SK-N-SH (cell line): ENCODE measurements around the gene RFX2. TPM values are rescaled to one million over a fixed set of nuclear protein-coding genes. Genes with fewer than 3 reads are reported as not detected.
A peak's percentile ranks its signal among the peaks of the same experiment; 100 is the strongest.

Experiments used
- CTCF ChIA-PET: fragments of 300-600, 350-600 bp; formaldehyde crosslinking; extraction: SDS; loops from one replicate; lab custom pipeline; 2021; lab: Yijun Ruan, JAX
- POLR2A ChIA-PET: fragments of 350-600 bp; sonication (Branson Sonifier 250); formaldehyde crosslinking; extraction: SDS; loops from one replicate; lab custom pipeline; 2020; ENCODE audit warnings: antibody characterized with exemption, inconsistent platforms; lab: Yijun Ruan, JAX
- DNase-seq: peaks from one replicate; pipeline ENCODE4 v3.0.0; 2012
- H2AFZ ChIP-seq: fragments of 200-600 bp; sonication (generic); 2 replicates; pipeline ENCODE4 v1.8.1; 2016; ENCODE audit warnings: antibody characterized with exemption, mild to moderate bottlenecking, low read depth
- H3F3A ChIP-seq: fragments of 200-600 bp; sonication (generic); replicated peaks from 2 replicates; pipeline ENCODE3; 2016; ENCODE audit warnings: antibody characterized with exemption, mild to moderate bottlenecking; ENCODE audit not compliant: insufficient read depth
- H3K27ac ChIP-seq, 2 experiments: fragments of 200-500 bp in 1 of 2; fragments of 200-600 bp in 1 of 2; sonication (Bioruptor generic) in 1 of 2; sonication (generic), shearing (Covaris generic) in 1 of 2; 2 replicates each; pipeline versions ENCODE4 v1.5.1 to v1.6.1; 2014 to 2016; ENCODE audit warnings: low read depth in 2 of 2, inconsistent platforms in 1 of 2, low read length in 1 of 2, mild to moderate bottlenecking in 1 of 2, mixed read lengths in 1 of 2
- H3K27me3 ChIP-seq: fragments of 200-600 bp; sonication (generic), shearing (Covaris generic); 2 replicates; pipeline ENCODE4 v1.6.1; 2016; ENCODE audit warnings: mixed run types; ENCODE audit not compliant: insufficient read depth
- H3K36me3 ChIP-seq, 2 experiments: fragments of 200-500 bp in 1 of 2; fragments of 200-600 bp in 1 of 2; sonication (Bioruptor generic) in 1 of 2; sonication (generic) in 1 of 2; replicated peaks in 1 of 2; 2 replicates each; pipeline versions ENCODE3 to v1.5.1; 2014 to 2016; ENCODE audit warnings: low read length in 1 of 2, mild to moderate bottlenecking in 1 of 2; ENCODE audit not compliant: insufficient read depth in 2 of 2, control insufficient read depth in 1 of 2
- H3K4me1 ChIP-seq, 2 experiments: fragments of 200-500 bp in 1 of 2; fragments of 200-600 bp in 1 of 2; sonication (Bioruptor generic) in 1 of 2; sonication (generic), shearing (Covaris generic) in 1 of 2; 2 replicates each; pipeline versions ENCODE4 v1.5.1 to v1.6.1; 2014 to 2016; ENCODE audit warnings: low read depth in 1 of 2, low read length in 1 of 2, mixed run types in 1 of 2; ENCODE audit not compliant: insufficient read depth in 2 of 2, control insufficient read depth in 1 of 2
- H3K4me2 ChIP-seq: fragments of 200-600 bp; sonication (generic), shearing (Covaris generic); 2 replicates; pipeline ENCODE4 v1.6.1; 2017; ENCODE audit warnings: mixed run types
- H3K4me3 ChIP-seq, 2 experiments: fragments of 200-500 bp in 1 of 2; fragments of 200-600 bp in 1 of 2; sonication (Bioruptor generic) in 1 of 2; sonication (generic), shearing (Covaris generic) in 1 of 2; 2 replicates each; pipeline versions ENCODE4 v1.5.1 to v1.8.1; 2014 to 2016; ENCODE audit warnings: low read depth in 2 of 2, inconsistent platforms in 1 of 2, low read length in 1 of 2, mild to moderate bottlenecking in 1 of 2, mixed read lengths in 1 of 2, moderate library complexity in 1 of 2
- H3K79me2 ChIP-seq: fragments of 200-600 bp; sonication (generic); 2 replicates; pipeline ENCODE4 v1.8.1; 2017; ENCODE audit warnings: mild to moderate bottlenecking; ENCODE audit not compliant: insufficient read depth
- H3K9ac ChIP-seq: fragments of 200-600 bp; sonication (generic); 2 replicates; pipeline ENCODE4 v1.6.1; 2017; ENCODE audit warnings: mixed run types
- H3K9me2 ChIP-seq: fragments of 200-600 bp; sonication (generic); 2 replicates; pipeline ENCODE4 v1.6.1; 2017; ENCODE audit warnings: mixed run types
- H3K9me3 ChIP-seq: fragments of 200-600 bp; sonication (generic); 2 replicates; pipeline ENCODE4 v1.6.1; 2017; ENCODE audit warnings: mixed run types, mild to moderate bottlenecking, moderate library complexity
- H4K20me1 ChIP-seq: fragments of 200-600 bp; sonication (generic); 2 replicates; pipeline ENCODE4 v1.6.1; 2017; ENCODE audit warnings: mild to moderate bottlenecking, mixed run types; ENCODE audit not compliant: insufficient read depth
- CTCF ChIP-seq: fragments of 200-600 bp; sonication (generic); IDR thresholded peaks from 2 replicates; pipeline ENCODE4 v1.6.1; 2017; ENCODE audit warnings: antibody characterized with exemption, mild to moderate bottlenecking, moderate library complexity
- EZH2phosphoT487 ChIP-seq: fragments of 200-600 bp; sonication (generic); IDR thresholded peaks from 2 replicates; pipeline ENCODE4 v1.6.1; 2017; ENCODE audit warnings: low read depth, mixed run types, mild to moderate bottlenecking, antibody characterized with exemption, moderate library complexity, borderline replicate concordance
- GATA2 ChIP-seq: sonication (generic); formaldehyde crosslinking; IDR thresholded peaks from 2 replicates; pipeline ENCODE4 v1.5.0; 2020; ENCODE audit warnings: mild to moderate bottlenecking, missing genetic modification reagents
- IRF3 ChIP-seq: fragments of 150-350 bp; IDR thresholded peaks from 2 replicates; pipeline ENCODE4 v1.6.1; 2016; ENCODE audit warnings: mild to moderate bottlenecking, low read depth, low read length
- JUND ChIP-seq: IDR thresholded peaks from 2 replicates; pipeline ENCODE4 v1.4.0; 2012
- NRF1 ChIP-seq: IDR thresholded peaks from 2 replicates; pipeline ENCODE4 v1.6.1; 2012; ENCODE audit warnings: low read depth, mild to moderate bottlenecking, low read length
- POLR2AphosphoS5 ChIP-seq: IDR thresholded peaks from 2 replicates; pipeline ENCODE4 v1.6.1; 2012; ENCODE audit warnings: low read depth, low read length
- REST ChIP-seq: IDR thresholded peaks from 2 replicates; pipeline ENCODE4 v1.6.1; 2012; ENCODE audit warnings: mild to moderate bottlenecking, low read depth, low read length, moderate library complexity
- RFX5 ChIP-seq: IDR thresholded peaks from 2 replicates; pipeline ENCODE4 v1.6.1; 2012; ENCODE audit warnings: mild to moderate bottlenecking, improper control_type of control experiment, low read length
- SMC3 ChIP-seq: IDR thresholded peaks from 2 replicates; pipeline ENCODE4 v1.6.1; 2012; ENCODE audit warnings: low read depth, low read length, improper control_type of control experiment
- TEAD4 ChIP-seq: IDR thresholded peaks from 2 replicates; pipeline ENCODE4 v1.4.0; 2012; ENCODE audit warnings: mild to moderate bottlenecking, borderline replicate concordance; ENCODE audit not compliant: insufficient read depth
- USF1 ChIP-seq: IDR thresholded peaks from 2 replicates; pipeline ENCODE4 v1.4.0; 2012; ENCODE audit warnings: low read depth, borderline replicate concordance
- ZBTB33 ChIP-seq: IDR thresholded peaks from 2 replicates; pipeline ENCODE4 v1.4.0; 2012; ENCODE audit warnings: low read depth, borderline replicate concordance
- WGBS: methylation state at CpG from one replicate; pipeline ENCODE4 v1.1.6; 2017; ENCODE audit warnings: low lambda C conversion rate; 5-methylcytosine and 5-hydroxymethylcytosine counted together
- polyA plus RNA-seq, 3 experiments: library from polyadenylated mRNA; depleted of rRNA; stranded (reverse); fragments of >200 nt; gene quantifications; 2 replicates each; pipeline ENCODE4 v1.2.3, GENCODE V29; 2012
- TF ChIP-seq, protein P1 (sequence below): IDR thresholded peaks from 2 replicates; pipeline ENCODE4 v1.4.0; 2012; ENCODE audit warnings: low read depth

RFX2 gene
- polyA plus RNA-seq, 1 of the 3 experiments (the other 2 are of a cell fraction): 12.6 TPM

DNA sequence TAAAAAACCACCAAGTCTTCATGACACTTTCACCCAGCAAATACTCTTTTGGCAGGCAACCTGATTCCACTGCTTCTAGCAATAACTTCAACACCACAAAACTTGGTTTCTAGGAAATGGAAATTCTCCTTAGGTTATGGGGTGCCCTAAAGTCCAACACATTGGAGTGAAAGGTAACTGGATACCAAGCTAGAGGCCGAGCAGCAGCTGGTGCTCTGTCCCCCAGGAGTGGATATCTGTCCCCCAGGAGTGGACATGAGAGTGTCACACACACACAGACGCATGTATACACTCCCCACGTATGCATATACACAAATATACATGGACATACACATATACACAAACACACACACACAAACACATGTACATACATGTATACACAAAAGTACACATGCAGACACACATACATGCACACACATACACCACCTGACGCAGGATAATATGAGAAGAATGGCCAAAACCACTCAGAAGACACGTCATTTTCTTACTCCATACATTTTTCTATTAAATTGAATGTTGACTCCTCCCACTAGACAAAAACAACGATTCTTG is 50.8 kb downstream of the RFX2 start (continued):
- no peak for TF ChIP-seq REST
- TF ChIP-seq, all 33 proteins: peak for 0

DNA sequence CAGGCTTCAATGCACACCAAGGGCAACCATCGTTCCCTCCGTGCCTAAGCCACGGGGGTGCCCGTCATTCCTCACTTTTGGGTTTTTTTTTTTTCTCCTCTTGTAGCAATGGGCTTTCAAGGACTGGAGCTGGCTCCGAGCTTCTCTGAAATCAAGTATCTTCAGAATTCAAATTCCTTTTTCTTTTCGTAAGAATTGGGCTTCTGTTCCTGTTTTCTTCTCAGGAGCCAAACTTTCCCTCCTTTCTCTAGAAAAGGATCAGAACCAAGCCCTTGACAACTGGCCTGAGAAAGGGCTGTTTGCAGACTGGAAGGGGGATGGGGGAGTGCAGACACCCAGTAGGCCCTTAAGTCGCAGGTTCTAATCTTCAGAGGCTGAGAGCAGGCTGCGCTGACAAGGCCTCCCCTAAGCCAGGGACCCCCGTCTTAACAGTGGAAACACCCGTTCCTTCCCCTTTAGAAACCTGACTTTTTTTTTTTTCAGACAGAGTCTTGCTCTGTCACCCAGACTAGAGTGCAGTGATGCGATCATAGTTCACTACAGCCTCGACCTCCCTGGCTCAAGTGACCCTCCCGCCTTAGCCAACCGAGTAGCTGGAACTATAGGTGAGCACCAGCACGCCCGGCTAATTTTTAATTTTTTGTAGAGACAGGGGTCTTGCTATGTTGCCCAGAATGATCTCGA is 51.6 kb downstream of the RFX2 start:
- H3K4me2 ChIP-seq: no peak overlapping the region
- DNase-seq: no peak
- peaks cover 32 to 37% of the 10 kb centered on the region in 2 experiments; a peak in 3 of 4 replicates for H3K4me1 ChIP-seq
- H3K9me3 ChIP-seq: no peaks in the 10 kb centered on the region
- no peaks in the 10 kb centered on the region for H3K9me2 ChIP-seq
- no peaks in the 10 kb centered on the region for H3K27me3 ChIP-seq
- CTCF ChIA-PET: interaction anchor here (2.3 to 3.2 kb wide), 3 partner anchors 10 to 68 kb away, joined by 6 to 18 read pairs (median 10); no protein-coding TSS in a partner anchor
- H3K79me2 ChIP-seq: peaks cover 73% of the 10 kb centered on the region; the same call in 1 of the 2 replicates
- H3F3A ChIP-seq: peaks cover 42% of the 10 kb centered on the region
- no peak overlapping the region for H2AFZ ChIP-seq
- WGBS: 96% methylated on average over 17 of the region's 17 CpGs
- no peaks in the 10 kb centered on the region for H4K20me1 ChIP-seq
- H3K36me3 ChIP-seq: peaks cover 0 to 4% of the 10 kb centered on the region in 2 experiments
- no peak overlapping the region for H3K9ac ChIP-seq
- peak overlapping the region; percentile 68 to 97 for H3K27ac ChIP-seq
- H3K4me3 ChIP-seq: no peak overlapping the region
- TF ChIP-seq SMC3: no peak
- TF ChIP-seq, protein P1, sequence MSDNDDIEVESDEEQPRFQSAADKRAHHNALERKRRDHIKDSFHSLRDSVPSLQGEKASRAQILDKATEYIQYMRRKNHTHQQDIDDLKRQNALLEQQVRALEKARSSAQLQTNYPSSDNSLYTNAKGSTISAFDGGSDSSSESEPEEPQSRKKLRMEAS: no peak
- TF ChIP-seq IRF3: no peak
- TF ChIP-seq GATA2 (CRISPR knock-in tag): no peak
- no peak for TF ChIP-seq NRF1
- TF ChIP-seq ZBTB33: no peak
- no peak for TF ChIP-seq TEAD4
- no peak for TF ChIP-seq JUND
- no peak for TF ChIP-seq REST
- no peak for TF ChIP-seq USF1
- TF ChIP-seq CTCF: no peak
- TF ChIP-seq POLR2AphosphoS5: no peak
- TF ChIP-seq EZH2phosphoT487: no peak
- TF ChIP-seq RFX5: no peak
- POLR2A ChIA-PET: no interaction called here
